Measurements from ENCODE around the gene NUDT6.

The NUDT6 gene

GRCh38 chr4:122914938-122915337, 7.5 kb downstream of the NUDT6 start:
- DNase-seq (ENCODE audit: low read depth) = no peak
- TF ChIP-seq, protein P1, sequence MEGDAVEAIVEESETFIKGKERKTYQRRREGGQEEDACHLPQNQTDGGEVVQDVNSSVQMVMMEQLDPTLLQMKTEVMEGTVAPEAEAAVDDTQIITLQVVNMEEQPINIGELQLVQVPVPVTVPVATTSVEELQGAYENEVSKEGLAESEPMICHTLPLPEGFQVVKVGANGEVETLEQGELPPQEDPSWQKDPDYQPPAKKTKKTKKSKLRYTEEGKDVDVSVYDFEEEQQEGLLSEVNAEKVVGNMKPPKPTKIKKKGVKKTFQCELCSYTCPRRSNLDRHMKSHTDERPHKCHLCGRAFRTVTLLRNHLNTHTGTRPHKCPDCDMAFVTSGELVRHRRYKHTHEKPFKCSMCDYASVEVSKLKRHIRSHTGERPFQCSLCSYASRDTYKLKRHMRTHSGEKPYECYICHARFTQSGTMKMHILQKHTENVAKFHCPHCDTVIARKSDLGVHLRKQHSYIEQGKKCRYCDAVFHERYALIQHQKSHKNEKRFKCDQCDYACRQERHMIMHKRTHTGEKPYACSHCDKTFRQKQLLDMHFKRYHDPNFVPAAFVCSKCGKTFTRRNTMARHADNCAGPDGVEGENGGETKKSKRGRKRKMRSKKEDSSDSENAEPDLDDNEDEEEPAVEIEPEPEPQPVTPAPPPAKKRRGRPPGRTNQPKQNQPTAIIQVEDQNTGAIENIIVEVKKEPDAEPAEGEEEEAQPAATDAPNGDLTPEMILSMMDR (IDR thresholded peaks at IDR 0.05; ENCODE audit: low read depth, low read length, missing control alignments) = no peak
- H3K4me3 ChIP-seq (ENCODE audit: low read depth, low read length) = no peak overlapping the region

DNA sequence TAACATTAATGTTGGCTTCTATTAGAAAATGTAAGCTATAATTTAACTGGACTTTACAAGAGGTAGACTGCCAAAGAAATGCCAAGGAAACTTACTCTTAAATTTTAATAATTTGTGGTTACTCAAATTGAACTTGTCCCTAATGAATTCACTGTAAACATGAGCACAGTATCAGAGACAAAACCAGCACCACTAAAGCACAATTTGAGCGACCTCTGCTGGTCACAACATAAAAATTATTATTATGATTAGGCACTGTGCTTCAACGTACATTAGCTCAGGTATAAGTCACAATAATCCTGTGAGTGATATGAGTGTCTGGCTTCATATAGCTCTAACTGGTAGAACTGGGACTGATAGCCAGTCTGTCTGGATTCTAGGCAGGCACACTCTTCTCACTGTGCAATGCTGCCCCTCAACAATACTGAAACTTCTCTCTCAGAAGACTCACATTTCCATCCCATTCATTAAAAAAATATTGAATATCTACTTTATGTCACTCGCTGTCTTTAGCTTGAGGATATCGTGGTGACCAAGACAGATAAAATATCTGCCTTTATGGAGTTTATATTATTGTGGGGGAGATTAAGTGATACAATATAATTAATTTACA, 8.0 kb downstream of the NUDT6 start:
- H3K4me3 ChIP-seq (ENCODE audit: low read depth, low read length) = no peak overlapping the region
- DNase-seq (ENCODE audit: low read depth) = peak; percentile 21
- TF ChIP-seq, protein P1 (IDR thresholded peaks at IDR 0.05; ENCODE audit: low read depth, low read length, missing control alignments) = peak; percentile 51

DNA sequence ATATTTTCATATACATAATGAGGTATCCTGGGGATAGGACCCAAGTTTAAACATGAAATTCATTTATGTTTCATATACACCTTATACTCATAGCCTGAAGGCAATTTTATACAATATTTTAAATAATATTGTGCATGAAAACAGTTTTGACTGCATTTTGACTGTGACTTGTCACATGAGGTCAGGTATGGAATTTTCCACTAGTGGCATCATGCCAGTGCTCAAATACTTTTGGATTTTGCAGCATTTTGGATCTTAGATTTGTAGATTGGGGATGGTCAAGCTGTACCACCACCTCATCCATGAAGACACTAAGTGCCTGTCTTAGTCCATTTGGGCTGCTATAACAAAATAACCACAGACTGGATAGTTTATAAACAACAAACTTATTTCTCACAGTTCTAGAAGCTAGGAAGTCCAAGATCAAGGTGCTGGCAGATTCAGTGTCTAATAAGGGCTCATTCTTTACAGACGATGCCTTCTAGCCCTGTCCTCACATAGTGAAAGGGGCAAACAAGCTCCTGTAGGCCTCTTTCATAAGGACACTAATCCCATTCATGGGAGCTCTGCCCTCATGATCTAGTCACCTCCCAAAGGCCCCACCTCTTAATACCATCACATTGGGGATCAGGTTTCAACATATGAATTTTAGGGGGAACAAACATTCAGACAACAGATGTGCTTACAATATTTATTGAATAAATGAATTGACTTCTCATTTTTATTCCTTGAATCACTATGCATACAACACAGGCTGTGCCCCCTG, 9.4 kb downstream of the NUDT6 start:
- no peak overlapping the region for H3K4me3 ChIP-seq (ENCODE audit: low read depth, low read length)
- TF ChIP-seq, protein P1 (IDR thresholded peaks at IDR 0.05; ENCODE audit: low read depth, low read length, missing control alignments) = no peak
- DNase-seq (ENCODE audit: low read depth) = no peak

DNA sequence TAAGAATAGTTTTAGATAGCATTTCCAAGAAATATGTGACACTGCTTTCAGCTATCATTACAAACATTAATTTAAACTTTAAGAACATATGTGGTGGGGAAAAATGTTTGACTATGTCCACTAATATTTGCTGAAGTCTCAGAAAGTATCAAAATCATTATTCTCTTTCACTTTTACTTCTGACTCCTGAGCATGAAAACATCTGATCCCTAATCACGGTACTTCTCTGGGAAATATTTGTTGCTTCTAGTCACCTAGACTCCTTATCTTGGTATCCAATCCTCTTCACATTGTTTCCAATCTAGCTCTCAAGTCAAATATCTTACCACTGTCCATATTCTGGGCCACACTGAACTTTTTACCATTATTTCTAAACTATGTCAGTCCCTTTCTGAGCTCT, 10.8 kb downstream of the NUDT6 start:
- H3K4me3 ChIP-seq (ENCODE audit: low read depth, low read length) = no peak overlapping the region
- DNase-seq (ENCODE audit: low read depth) = no peak
- TF ChIP-seq, protein P1 (IDR thresholded peaks at IDR 0.05; ENCODE audit: low read depth, low read length, missing control alignments) = no peak

- TF ChIP-seq, protein P1 (IDR thresholded peaks at IDR 0.05; ENCODE audit: low read depth, low read length, missing control alignments) = no peak
- no peak overlapping the region for H3K4me3 ChIP-seq (ENCODE audit: low read depth, low read length)
- DNase-seq (ENCODE audit: low read depth) = no peak
Measured at GRCh38 chr4:122909683-122910082, 12.7 kb downstream of the NUDT6 start.

- no peak for DNase-seq (ENCODE audit: low read depth)
- TF ChIP-seq, protein P1 (IDR thresholded peaks at IDR 0.05; ENCODE audit: low read depth, low read length, missing control alignments) = no peak
- no peak overlapping the region for H3K4me3 ChIP-seq (ENCODE audit: low read depth, low read length)
Measured at GRCh38 chr4:122908223-122908622, 14.2 kb downstream of the NUDT6 start.

Measured in GM12864 (cell line).